ENCODE measurements around the gene GYPB. TPM values are rescaled to one million over a fixed set of nuclear protein-coding genes. Genes with fewer than 3 reads are reported as not detected.
"Not testable (repeated sequence)": the region's sequence is repeated elsewhere in the genome, so short reads cannot be mapped to it uniquely, and the experiment has no call there.

GYPB gene
- polyA plus RNA-seq, 2 donors: not detected

- H3K27me3 ChIP-seq (ENCODE audit: control insufficient read depth in 1 of 2, insufficient read depth in 2 of 2, low read length in 2 of 2); H3K27ac ChIP-seq (ENCODE audit: low read depth in 2 of 2, low read length in 1 of 2); H3K9me3 ChIP-seq (ENCODE audit: control insufficient read depth in 2 of 2, insufficient read depth in 1 of 2, low read depth in 1 of 2, low read length in 1 of 2); H3K4me3 ChIP-seq (ENCODE audit: low read depth in 1 of 2, low read length in 2 of 2); H3K36me3 ChIP-seq (ENCODE audit: control insufficient read depth in 2 of 2, insufficient read depth in 2 of 2, low read length in 1 of 2); H3K4me1 ChIP-seq (ENCODE audit: control insufficient read depth in 2 of 2, insufficient read depth in 2 of 2, low read length in 1 of 2): not testable (repeated sequence)
- WGBS, 2 donors: 84 to 87% methylated on average over 4 of the region's 4 CpGs
Measured at GRCh38 chr4:144031875-144032274, 12.7 kb upstream of the GYPB start.

- 86 to 92% methylated on average over 3 of the region's 3 CpGs for WGBS, 2 donors
- not testable (repeated sequence) for H3K4me1 ChIP-seq (ENCODE audit: control insufficient read depth in 2 of 2, insufficient read depth in 2 of 2, low read length in 1 of 2); H3K36me3 ChIP-seq (ENCODE audit: control insufficient read depth in 2 of 2, insufficient read depth in 2 of 2, low read length in 1 of 2); H3K27ac ChIP-seq (ENCODE audit: low read depth in 2 of 2, low read length in 1 of 2); H3K27me3 ChIP-seq (ENCODE audit: control insufficient read depth in 1 of 2, insufficient read depth in 2 of 2, low read length in 2 of 2); H3K4me3 ChIP-seq (ENCODE audit: low read depth in 1 of 2, low read length in 2 of 2); H3K9me3 ChIP-seq (ENCODE audit: control insufficient read depth in 2 of 2, insufficient read depth in 1 of 2, low read depth in 1 of 2, low read length in 1 of 2)
Measured at GRCh38 chr4:144031369-144031768, 12.2 kb upstream of the GYPB start.

- not testable (repeated sequence) for H3K4me3 ChIP-seq (ENCODE audit: low read depth in 1 of 2, low read length in 2 of 2); H3K36me3 ChIP-seq (ENCODE audit: control insufficient read depth in 2 of 2, insufficient read depth in 2 of 2, low read length in 1 of 2); H3K27me3 ChIP-seq (ENCODE audit: control insufficient read depth in 1 of 2, insufficient read depth in 2 of 2, low read length in 2 of 2); H3K27ac ChIP-seq (ENCODE audit: low read depth in 2 of 2, low read length in 1 of 2); H3K9me3 ChIP-seq (ENCODE audit: control insufficient read depth in 2 of 2, insufficient read depth in 1 of 2, low read depth in 1 of 2, low read length in 1 of 2); H3K4me1 ChIP-seq (ENCODE audit: control insufficient read depth in 2 of 2, insufficient read depth in 2 of 2, low read length in 1 of 2)
- 62 to 63% methylated on average over 4 of the region's 4 CpGs for WGBS, 2 donors
Measured at GRCh38 chr4:144030708-144031107, 11.5 kb upstream of the GYPB start.

- WGBS, 2 donors: 81 to 90% methylated on average over 4 of the region's 4 CpGs
- H3K27ac ChIP-seq (ENCODE audit: low read depth in 2 of 2, low read length in 1 of 2): not testable (repeated sequence)
Measured at GRCh38 chr4:144026682-144027081, 7.5 kb upstream of the GYPB start.

GRCh38 chr4:144024399-144025053 is 5.3 kb upstream of the GYPB start:
- H3K4me1 ChIP-seq (ENCODE audit: control insufficient read depth in 2 of 2, insufficient read depth in 2 of 2, low read length in 1 of 2); H3K9me3 ChIP-seq (ENCODE audit: control insufficient read depth in 2 of 2, insufficient read depth in 1 of 2, low read depth in 1 of 2, low read length in 1 of 2); H3K27ac ChIP-seq (ENCODE audit: low read depth in 2 of 2, low read length in 1 of 2); H3K27me3 ChIP-seq (ENCODE audit: control insufficient read depth in 1 of 2, insufficient read depth in 2 of 2, low read length in 2 of 2); H3K4me3 ChIP-seq (ENCODE audit: low read depth in 1 of 2, low read length in 2 of 2); H3K36me3 ChIP-seq (ENCODE audit: control insufficient read depth in 2 of 2, insufficient read depth in 2 of 2, low read length in 1 of 2): not testable (repeated sequence)
- 68 to 71% methylated on average over 4 of the region's 4 CpGs for WGBS, 2 donors

More at GRCh38 chr4:144026682-144027081, 7.5 kb upstream of the GYPB start:
- not testable (repeated sequence) for H3K4me1 ChIP-seq (ENCODE audit: control insufficient read depth in 2 of 2, insufficient read depth in 2 of 2, low read length in 1 of 2); H3K9me3 ChIP-seq (ENCODE audit: control insufficient read depth in 2 of 2, insufficient read depth in 1 of 2, low read depth in 1 of 2, low read length in 1 of 2); H3K36me3 ChIP-seq (ENCODE audit: control insufficient read depth in 2 of 2, insufficient read depth in 2 of 2, low read length in 1 of 2); H3K4me3 ChIP-seq (ENCODE audit: low read depth in 1 of 2, low read length in 2 of 2); H3K27me3 ChIP-seq (ENCODE audit: control insufficient read depth in 1 of 2, insufficient read depth in 2 of 2, low read length in 2 of 2)

- not testable (repeated sequence) for H3K4me3 ChIP-seq (ENCODE audit: low read depth in 1 of 2, low read length in 2 of 2); H3K27ac ChIP-seq (ENCODE audit: low read depth in 2 of 2, low read length in 1 of 2); H3K36me3 ChIP-seq (ENCODE audit: control insufficient read depth in 2 of 2, insufficient read depth in 2 of 2, low read length in 1 of 2); H3K4me1 ChIP-seq (ENCODE audit: control insufficient read depth in 2 of 2, insufficient read depth in 2 of 2, low read length in 1 of 2); H3K27me3 ChIP-seq (ENCODE audit: control insufficient read depth in 1 of 2, insufficient read depth in 2 of 2, low read length in 2 of 2); H3K9me3 ChIP-seq (ENCODE audit: control insufficient read depth in 2 of 2, insufficient read depth in 1 of 2, low read depth in 1 of 2, low read length in 1 of 2)
- 55 to 62% methylated on average over 2 of the region's 3 CpGs for WGBS, 2 donors
Measured at GRCh38 chr4:144022772-144023400, 3.7 kb upstream of the GYPB start.

- 10 to 28% methylated on average over 3 to 4 of the region's 4 CpGs for WGBS, 2 donors
- H3K9me3 ChIP-seq (ENCODE audit: control insufficient read depth in 2 of 2, insufficient read depth in 1 of 2, low read depth in 1 of 2, low read length in 1 of 2); H3K36me3 ChIP-seq (ENCODE audit: control insufficient read depth in 2 of 2, insufficient read depth in 2 of 2, low read length in 1 of 2); H3K27ac ChIP-seq (ENCODE audit: low read depth in 2 of 2, low read length in 1 of 2); H3K4me1 ChIP-seq (ENCODE audit: control insufficient read depth in 2 of 2, insufficient read depth in 2 of 2, low read length in 1 of 2); H3K4me3 ChIP-seq (ENCODE audit: low read depth in 1 of 2, low read length in 2 of 2); H3K27me3 ChIP-seq (ENCODE audit: control insufficient read depth in 1 of 2, insufficient read depth in 2 of 2, low read length in 2 of 2): not testable (repeated sequence)
Measured at GRCh38 chr4:144021336-144021990, 2.3 kb upstream of the GYPB start.

- H3K27ac ChIP-seq (ENCODE audit: low read depth in 2 of 2, low read length in 1 of 2); H3K9me3 ChIP-seq (ENCODE audit: control insufficient read depth in 2 of 2, insufficient read depth in 1 of 2, low read depth in 1 of 2, low read length in 1 of 2); H3K36me3 ChIP-seq (ENCODE audit: control insufficient read depth in 2 of 2, insufficient read depth in 2 of 2, low read length in 1 of 2); H3K27me3 ChIP-seq (ENCODE audit: control insufficient read depth in 1 of 2, insufficient read depth in 2 of 2, low read length in 2 of 2); H3K4me3 ChIP-seq (ENCODE audit: low read depth in 1 of 2, low read length in 2 of 2); H3K4me1 ChIP-seq (ENCODE audit: control insufficient read depth in 2 of 2, insufficient read depth in 2 of 2, low read length in 1 of 2): not testable (repeated sequence)
- WGBS, 2 donors: 64% methylated on average over 3 of the region's 3 CpGs
Measured at GRCh38 chr4:144018223-144019000, 768 bp downstream of the GYPB start.

- not testable (repeated sequence) for H3K36me3 ChIP-seq (ENCODE audit: control insufficient read depth in 2 of 2, insufficient read depth in 2 of 2, low read length in 1 of 2); H3K27me3 ChIP-seq (ENCODE audit: control insufficient read depth in 1 of 2, insufficient read depth in 2 of 2, low read length in 2 of 2); H3K9me3 ChIP-seq (ENCODE audit: control insufficient read depth in 2 of 2, insufficient read depth in 1 of 2, low read depth in 1 of 2, low read length in 1 of 2); H3K27ac ChIP-seq (ENCODE audit: low read depth in 2 of 2, low read length in 1 of 2); H3K4me3 ChIP-seq (ENCODE audit: low read depth in 1 of 2, low read length in 2 of 2); H3K4me1 ChIP-seq (ENCODE audit: control insufficient read depth in 2 of 2, insufficient read depth in 2 of 2, low read length in 1 of 2)
- WGBS, 2 donors: 74 to 78% methylated on average over 4 of the region's 4 CpGs
Measured at GRCh38 chr4:144017271-144017670, 1.9 kb downstream of the GYPB start.
